GM18526 (cell line): ENCODE data around the gene EIF1AD.

Experiments used
- POLR2A ChIP-seq: IDR thresholded peaks from 3 replicates; pipeline ENCODE4 v1.6.1; 2011; ENCODE audit not compliant: insufficient read length; ENCODE audit errors: extremely low read depth

Gene EIF1AD

GRCh38 chr11:65968600-65969482, 33.1 kb downstream of the EIF1AD start:
- no peak for TF ChIP-seq POLR2A

DNA sequence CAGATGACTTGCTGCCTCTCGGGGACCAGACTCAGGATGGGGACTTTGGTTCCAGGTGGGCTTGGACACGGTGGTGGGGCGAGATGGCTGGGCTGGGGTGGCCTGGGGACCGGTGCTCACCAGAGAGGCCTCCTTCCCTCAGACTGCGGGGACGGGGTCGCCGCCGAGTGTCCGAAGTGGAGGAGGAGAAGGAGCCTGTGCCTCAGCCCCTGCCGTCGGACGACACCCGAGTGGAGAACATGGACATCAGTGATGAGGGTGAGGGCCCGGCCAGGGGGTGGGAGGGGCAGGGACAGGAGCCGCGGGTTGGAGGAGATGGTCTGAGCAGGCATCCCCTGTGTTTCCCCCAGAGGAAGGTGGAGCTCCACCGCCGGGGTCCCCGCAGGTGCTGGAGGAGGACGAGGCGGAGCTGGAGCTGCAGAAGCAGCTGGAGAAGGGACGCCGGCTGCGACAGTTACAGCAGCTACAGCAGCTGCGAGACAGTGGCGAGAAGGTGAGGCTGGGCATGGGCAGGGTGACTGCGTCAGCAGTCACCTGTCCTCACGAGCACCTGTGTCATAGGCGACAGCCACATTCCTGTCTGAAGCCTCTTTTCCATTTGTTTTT, 34.5 kb downstream of the EIF1AD start:
- TF ChIP-seq POLR2A = no peak

- no peak for TF ChIP-seq POLR2A
These were observed 35.8 kb downstream of the EIF1AD start for GRCh38 chr11:65965986-65966762.

DNA sequence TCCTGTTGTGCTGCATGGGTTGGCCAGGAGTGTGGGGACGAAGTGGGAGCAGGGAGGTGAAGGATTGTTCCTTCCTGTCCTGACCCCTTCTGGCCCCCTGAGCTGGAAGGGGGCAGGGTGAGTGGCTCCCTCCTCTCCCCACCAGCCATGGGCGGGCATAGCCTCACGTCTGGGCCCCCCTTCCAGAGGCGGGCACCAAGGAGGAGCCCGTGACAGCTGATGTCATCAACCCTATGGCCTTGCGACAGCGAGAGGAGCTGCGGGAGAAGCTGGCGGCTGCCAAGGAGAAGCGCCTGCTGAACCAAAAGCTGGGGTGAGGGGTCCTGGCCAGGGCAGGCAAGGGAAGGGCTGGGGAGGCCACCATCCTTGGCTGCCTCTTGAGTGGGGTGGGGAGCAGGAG, 37.1 kb downstream of the EIF1AD start:
- no peak for TF ChIP-seq POLR2A

GRCh38 chr11:65962141-65962564, 39.8 kb downstream of the EIF1AD start:
- TF ChIP-seq POLR2A = no peak

- peak; percentile 85 for TF ChIP-seq POLR2A
These were observed 40.5 kb downstream of the EIF1AD start, which contains the start of gene SART1 for GRCh38 chr11:65961267-65962140. Gene SART1 (plus strand): TSS chr11:65961734. CDS start chr11:65961781, 47 bp downstream.

GRCh38 chr11:65960824-65961266, 41.1 kb downstream of the EIF1AD start:
- TF ChIP-seq POLR2A = no peak

DNA sequence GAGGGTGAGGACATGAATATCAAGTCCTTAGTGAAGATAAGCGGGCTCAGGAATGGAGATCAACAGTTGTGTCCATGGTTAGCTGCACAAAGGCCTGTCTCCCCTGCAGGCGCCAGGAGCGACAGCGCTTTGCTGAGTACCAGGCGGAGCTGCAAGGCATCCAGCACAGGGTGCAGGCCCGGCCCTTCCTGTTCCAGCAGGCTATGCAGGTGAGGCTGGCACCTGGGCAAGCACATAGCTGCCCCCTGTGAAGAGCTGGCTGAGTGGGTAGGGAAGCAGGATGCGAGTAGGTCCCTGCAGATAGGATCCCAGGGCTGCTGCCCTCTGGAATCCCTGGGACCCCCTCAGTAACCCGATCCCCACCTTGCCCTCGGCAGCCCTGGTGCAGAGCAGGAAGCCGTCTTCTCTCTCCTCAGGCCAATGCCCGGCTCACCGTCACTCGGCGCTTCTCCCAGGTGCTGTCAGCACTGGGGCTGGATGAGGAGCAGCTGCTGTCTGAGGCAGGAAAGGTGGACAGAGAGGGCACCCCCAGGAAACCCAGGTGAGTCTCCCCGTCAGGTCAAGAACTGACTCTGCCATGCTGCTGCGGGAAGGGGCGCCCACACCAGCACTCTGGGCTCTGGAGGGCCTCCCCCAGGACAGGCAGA, 43.1 kb downstream of the EIF1AD start:
- no peak for TF ChIP-seq POLR2A

DNA sequence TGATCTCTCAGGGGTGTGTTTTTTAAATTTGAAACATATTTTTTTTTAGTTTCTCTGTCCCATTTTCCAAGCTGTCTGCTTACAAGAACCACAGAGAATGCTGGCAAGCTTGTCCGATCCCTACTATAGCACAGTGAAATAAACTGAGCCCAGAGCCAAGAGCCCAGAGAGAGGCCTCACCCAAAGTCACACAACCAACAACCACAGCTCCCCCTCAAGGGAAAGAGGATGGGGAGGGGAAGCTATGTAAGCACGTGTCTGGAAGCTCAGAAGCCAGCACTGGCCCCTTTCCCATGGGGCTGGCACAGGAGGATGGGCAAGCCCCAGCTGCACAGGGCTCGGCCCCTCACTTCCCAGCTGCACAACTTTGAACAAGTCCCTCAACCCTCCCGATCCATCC, 43.7 kb downstream of the EIF1AD start:
- TF ChIP-seq POLR2A = no peak

- TF ChIP-seq POLR2A = no peak
These were observed 47.2 kb downstream of the EIF1AD start for GRCh38 chr11:65954771-65955170.

GRCh38 chr11:65953471-65953870, 48.5 kb downstream of the EIF1AD start:
- TF ChIP-seq POLR2A = no peak

- TF ChIP-seq POLR2A = no peak
These were observed 49.9 kb downstream of the EIF1AD start for GRCh38 chr11:65952052-65952521.

DNA sequence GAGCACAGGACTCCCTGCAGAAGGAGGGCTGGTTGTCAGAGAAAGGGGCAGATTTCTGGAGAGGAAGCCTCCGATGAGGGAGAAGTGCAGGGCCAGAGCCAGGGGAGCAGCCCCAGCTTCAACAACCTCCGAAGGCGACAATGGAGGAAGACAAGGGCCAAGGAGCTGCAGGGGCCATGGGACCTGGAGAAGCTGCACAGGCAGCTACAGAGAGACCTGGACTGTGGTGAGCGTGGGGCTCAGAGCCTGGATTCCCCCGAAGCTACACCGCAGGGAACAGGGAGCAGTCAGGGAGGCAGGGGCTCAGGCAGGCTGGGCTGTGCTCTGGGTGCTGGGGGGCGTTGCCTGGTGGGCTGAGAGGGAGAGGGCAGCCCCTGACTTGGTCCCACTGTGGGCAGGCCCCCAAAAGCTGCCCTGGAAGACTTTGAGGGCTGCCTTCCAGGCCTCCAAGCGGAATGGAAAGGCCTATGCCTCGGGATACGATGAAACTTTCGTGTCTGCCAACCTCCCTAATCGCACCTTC, 54.3 kb downstream of the EIF1AD start:
- TF ChIP-seq POLR2A = no peak

DNA sequence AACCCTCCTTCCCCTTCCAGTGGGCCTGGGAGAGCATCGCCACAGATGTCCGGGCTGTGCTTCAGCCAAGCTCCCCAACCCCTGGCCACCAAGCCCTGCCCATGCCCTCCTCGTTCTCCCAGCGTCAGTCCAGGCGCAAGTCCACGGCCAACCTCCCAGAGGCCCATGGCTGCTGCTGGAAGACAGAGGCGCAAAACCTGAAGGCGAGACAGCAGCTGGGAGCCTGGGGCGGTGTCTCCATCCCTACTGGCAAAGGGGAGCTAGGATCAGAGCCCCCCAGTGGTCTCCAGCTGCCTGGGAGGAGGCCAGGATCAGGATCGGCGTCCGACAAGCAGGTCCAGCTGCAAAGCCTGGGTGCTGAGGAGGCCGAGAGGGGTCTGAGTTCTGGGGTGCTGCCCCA, 54.8 kb downstream of the EIF1AD start:
- TF ChIP-seq POLR2A = no peak
